ENCODE measurements around the gene GRAMD2B.
"Not testable (repeated sequence)": the region's sequence is repeated elsewhere in the genome, so short reads cannot be mapped to it uniquely, and the experiment has no call there.

The GRAMD2B gene

DNA sequence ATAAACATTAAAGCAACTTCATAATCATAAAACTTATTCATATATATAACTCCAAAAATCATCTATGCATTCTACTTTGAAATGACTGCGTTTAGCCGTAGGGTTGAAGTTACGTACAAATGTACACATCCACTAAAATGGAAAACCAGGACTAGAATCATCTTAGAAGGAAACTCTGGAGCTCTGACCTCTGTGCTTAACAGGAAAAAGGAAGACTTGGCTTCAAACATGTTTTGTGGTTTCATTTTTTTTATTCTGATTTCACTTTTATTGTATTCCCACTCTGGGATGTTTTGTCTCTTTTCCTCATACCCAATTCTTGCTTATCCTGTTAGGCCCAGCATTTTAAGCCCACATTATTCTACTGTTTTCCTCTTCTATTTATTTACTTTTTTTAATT lies 44.9 kb downstream of the GRAMD2B start:
- Mint-ChIP-seq H3K27ac (no peak overlapping the region), H3K4me3 (no peak overlapping the region), H3K27me3 (no peaks in the 10 kb centered on the region), H3K4me1 (peaks cover 1 to 6% of the 10 kb centered on the region in 2 donors), H3K9me3 (no peaks in the 10 kb centered on the region), H3K36me3 (peaks cover 0 to 2% of the 10 kb centered on the region in 2 donors)
- DNase-seq (no peak), ATAC-seq (replicated peaks) (no peak)

DNA sequence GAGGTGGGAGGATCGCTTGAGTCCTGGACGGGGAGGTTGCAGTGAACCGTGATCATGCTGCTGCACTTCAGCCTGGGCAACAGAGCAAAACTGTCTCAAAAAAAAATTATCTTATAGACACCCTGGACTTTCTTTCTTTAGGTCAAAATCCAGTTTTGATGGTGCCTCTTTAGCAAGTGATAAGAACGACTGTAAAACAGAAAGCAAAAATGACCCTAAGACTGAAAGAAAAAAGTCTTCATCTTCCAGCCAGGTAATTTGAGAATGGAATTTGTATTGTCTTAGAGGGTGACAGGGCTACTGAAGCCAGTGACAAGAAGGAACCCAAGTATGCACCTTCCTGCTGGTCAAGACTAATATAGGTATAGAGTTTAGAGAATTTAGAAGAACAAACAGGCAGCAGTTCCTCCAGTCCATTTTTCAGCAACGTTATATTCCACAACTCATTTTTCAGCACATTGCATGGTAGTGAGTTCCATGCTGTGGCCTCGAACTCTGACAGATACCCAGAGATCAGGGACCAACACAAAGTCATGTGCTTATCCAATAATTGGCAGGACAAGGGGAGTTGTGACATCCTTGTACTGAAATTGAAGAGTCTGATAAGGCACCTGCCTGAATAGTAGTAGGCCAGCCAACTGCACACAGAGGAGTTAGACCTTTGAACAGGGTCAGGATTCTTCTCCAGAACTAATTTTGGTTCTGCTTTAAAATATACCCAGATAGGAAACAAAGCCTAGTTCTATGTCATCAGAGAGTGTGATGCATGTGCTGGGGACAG lies 46.5 kb downstream of the GRAMD2B start:
- no peaks in the 10 kb centered on the region for H3K27me3 Mint-ChIP-seq
- H3K4me1 Mint-ChIP-seq: peaks cover 0 to under 1% of the 10 kb centered on the region in 2 donors
- H3K27ac Mint-ChIP-seq: no peak overlapping the region
- H3K4me3 Mint-ChIP-seq: no peak overlapping the region
- H3K9me3 Mint-ChIP-seq: no peaks in the 10 kb centered on the region
- DNase-seq: no peak
- ATAC-seq (replicated peaks): no peak
- no peaks in the 10 kb centered on the region for H3K36me3 Mint-ChIP-seq

DNA sequence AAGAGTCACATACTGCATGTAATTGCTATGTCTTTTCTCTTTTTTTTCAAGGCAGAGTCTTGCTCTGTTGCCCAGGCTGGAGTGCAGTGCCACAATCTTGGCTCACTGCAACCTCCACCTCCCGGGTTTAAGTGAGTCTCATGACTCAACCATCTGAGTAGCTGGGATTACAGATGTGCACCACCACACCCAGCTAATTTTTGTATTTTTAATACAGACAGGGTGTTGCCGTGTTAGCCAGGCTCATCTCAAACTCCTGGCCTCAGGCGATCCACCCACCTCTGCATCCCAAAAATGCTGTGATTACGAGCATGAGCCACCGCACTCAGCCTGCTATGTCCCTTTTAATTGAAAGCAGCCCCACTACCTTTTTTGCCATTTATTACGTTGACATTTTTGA lies 47.3 kb downstream of the GRAMD2B start:
- not testable (repeated sequence) for H3K4me3 Mint-ChIP-seq; H3K4me1 Mint-ChIP-seq; DNase-seq; ATAC-seq (replicated peaks); H3K27me3 Mint-ChIP-seq; H3K9me3 Mint-ChIP-seq; H3K36me3 Mint-ChIP-seq; H3K27ac Mint-ChIP-seq

DNA sequence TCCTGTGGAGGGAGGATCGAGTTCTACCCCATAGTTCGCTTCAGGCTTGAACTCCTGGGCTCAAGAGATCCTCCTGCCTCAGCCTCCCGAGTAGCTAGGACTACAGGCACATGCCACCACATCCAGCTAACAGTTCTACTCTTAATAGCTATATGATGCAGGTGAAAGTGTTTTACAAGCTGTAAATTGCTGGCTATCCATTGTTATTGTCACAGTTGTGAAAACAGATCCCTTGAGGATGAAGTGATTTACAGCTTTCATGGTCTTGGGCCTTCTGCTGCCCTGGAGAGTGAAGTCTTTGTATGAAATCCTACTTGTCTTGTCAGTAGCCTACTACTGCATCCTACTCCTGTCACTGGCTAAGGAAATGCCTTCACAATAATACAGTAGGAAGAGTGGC lies 48.0 kb downstream of the GRAMD2B start:
- Mint-ChIP-seq H3K27me3 (no peaks in the 10 kb centered on the region), H3K9me3 (no peaks in the 10 kb centered on the region), H3K4me1 (no peaks in the 10 kb centered on the region), H3K4me3 (no peak overlapping the region), H3K36me3 (peaks cover 0 to 4% of the 10 kb centered on the region in 2 donors), H3K27ac (no peak overlapping the region)
- no peak for ATAC-seq (replicated peaks)
- no peak for DNase-seq

DNA sequence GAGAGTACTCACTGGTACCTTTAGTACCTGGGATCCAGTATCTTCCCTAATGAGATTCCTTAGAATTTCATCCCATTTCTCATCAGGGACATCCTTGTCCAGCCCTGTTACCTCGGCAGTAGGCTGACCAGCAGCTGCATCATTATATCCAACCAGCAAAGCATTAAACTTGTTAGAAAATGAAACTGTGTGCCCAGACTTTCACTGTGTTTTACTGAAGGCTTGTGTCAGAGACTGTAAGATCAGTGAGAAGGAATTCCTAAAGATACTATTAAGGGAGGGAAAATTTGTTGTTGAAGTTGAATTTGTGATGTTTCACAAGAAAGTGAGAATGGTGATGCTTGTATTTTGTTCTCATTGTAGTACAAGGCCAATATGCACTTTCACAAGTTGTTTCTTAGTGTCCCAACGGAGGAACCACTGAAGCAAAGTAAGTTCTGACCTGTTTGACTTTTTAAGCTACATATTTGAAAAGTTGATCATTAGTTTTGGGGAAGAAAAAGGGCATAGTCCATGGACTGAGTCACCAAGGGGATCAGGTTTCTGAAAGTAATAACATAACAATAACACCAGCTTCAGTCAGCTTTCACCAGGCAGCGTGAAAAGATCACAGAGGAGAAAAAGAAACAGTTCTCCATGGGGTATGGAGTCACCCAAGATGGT lies 48.8 kb downstream of the GRAMD2B start:
- ATAC-seq (replicated peaks) (peak in 1 of 2 donors; percentile 29), DNase-seq (no peak)
- Mint-ChIP-seq H3K27ac (no peak overlapping the region), H3K36me3 (peaks cover 0 to 4% of the 10 kb centered on the region in 2 donors), H3K9me3 (no peaks in the 10 kb centered on the region), H3K27me3 (no peaks in the 10 kb centered on the region), H3K4me3 (no peak overlapping the region), H3K4me1 (no peaks in the 10 kb centered on the region)

DNA sequence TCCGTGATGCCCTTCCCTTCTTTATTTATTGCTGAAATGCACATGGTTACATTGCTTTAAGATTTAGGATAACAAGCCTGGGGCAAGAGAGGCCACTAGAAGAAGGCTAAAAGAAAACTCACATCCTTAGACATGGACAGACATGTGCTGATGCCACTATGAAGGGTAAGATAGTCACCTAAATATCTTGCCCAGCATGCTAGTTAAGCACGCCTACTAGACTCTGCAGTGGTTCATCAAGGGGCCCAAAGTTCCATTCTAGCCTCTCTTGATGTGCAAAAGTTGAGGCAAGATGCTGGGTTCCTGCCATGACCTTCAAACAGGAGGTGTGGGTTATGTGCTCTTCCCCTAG lies 49.3 kb downstream of the GRAMD2B start:
- Mint-ChIP-seq H3K27ac (no peak overlapping the region), H3K36me3 (peaks cover 0 to 4% of the 10 kb centered on the region in 2 donors), H3K27me3 (no peaks in the 10 kb centered on the region), H3K9me3 (no peaks in the 10 kb centered on the region), H3K4me3 (no peak overlapping the region), H3K4me1 (no peaks in the 10 kb centered on the region)
- no peak for DNase-seq
- ATAC-seq (replicated peaks): no peak

DNA sequence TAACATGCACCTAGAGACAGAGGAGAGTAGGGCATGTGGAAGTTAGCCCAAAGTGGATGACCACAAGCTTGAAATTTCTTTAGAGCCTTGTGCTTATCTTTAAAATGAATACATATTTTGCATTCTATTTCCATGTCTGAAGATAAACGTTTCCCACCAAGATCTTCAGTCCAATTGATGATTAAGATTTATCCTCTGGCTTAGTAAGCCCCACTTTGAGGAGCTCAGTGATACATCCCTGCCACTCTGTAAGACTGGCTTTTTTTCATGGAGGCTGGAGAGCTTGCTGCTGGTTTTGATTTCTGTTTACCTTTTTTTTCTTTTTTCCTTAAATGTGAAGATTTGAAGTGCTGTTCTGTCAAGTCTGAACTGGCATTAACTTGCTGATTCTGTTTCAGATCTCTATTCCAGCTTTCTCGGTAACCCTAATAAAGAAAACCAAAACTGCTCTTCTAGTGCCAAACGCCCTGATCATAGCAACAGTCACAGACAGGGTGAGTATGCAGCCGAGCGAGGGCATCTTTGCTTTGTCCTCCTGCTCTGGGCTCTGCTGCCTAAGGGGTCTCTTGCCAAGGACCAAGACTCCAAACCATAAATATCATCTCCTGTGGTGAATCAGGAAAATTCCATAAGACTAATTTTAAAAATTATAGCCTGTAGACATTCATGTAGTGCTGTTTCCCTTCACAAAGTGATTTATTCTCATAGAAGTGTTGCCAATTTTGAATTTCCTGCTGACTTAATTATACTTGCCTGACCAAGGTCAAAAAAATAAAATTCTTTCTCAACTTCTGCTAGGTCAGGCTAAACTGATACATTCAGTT lies 54.3 kb downstream of the GRAMD2B start:
- ATAC-seq (replicated peaks): no peak
- H3K27ac Mint-ChIP-seq: no peak overlapping the region
- no peaks in the 10 kb centered on the region for H3K4me1 Mint-ChIP-seq
- DNase-seq: no peak
- no peak overlapping the region for H3K4me3 Mint-ChIP-seq
- H3K9me3 Mint-ChIP-seq: no peaks in the 10 kb centered on the region
- no peaks in the 10 kb centered on the region for H3K27me3 Mint-ChIP-seq
- peaks cover 0 to 10% of the 10 kb centered on the region in 2 donors for H3K36me3 Mint-ChIP-seq

DNA sequence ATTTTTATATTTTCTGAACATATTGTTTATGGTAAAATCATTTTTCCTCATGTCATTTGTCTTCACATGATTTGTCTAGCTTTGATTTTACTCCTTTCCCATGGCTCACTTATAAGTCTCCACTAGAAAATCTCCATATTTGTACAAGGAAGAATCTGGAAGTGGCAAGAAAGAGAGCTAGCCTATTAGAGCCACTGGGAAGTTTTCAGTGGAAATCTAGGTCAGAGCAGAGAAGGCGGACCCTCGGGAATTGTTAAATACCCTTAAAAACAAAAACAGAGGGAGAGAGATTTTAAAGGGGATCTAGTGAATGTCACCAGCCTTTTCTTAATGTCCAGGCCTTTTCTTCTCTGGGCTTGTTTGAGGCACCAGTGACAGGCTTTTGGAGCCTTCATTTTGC lies 56.6 kb downstream of the GRAMD2B start:
- no peak overlapping the region for H3K4me3 Mint-ChIP-seq
- ATAC-seq (replicated peaks) (no peak), DNase-seq (no peak)
- no peaks in the 10 kb centered on the region for H3K4me1 Mint-ChIP-seq
- no peaks in the 10 kb centered on the region for H3K27me3 Mint-ChIP-seq
- no peaks in the 10 kb centered on the region for H3K9me3 Mint-ChIP-seq
- no peak overlapping the region for H3K27ac Mint-ChIP-seq
- H3K36me3 Mint-ChIP-seq: peaks cover 7 to 16% of the 10 kb centered on the region in 2 donors

DNA sequence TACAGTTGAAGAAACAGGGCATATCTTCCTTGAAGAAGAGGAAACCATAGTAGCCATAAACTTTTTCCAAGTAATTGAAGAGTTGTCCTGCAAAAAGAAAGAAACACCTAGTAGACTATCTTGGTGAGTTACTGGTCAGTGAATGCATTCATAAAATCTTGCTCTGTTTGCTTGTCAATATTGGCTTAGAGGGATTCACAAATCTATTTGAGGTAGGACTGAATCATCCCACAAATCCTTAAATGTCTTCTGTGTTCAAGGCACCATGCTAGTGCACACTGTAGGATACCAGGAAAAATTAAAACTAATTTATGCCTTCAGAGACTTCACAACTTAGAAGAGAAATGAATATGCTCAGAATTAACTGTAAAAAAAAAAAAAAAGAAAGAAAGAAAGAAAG lies 57.6 kb downstream of the GRAMD2B start:
- ATAC-seq (replicated peaks) (no peak), DNase-seq (no peak)
- Mint-ChIP-seq H3K36me3 (peaks cover 7 to 11% of the 10 kb centered on the region in 2 donors), H3K9me3 (no peaks in the 10 kb centered on the region), H3K27ac (no peak overlapping the region), H3K27me3 (no peaks in the 10 kb centered on the region), H3K4me3 (no peak overlapping the region), H3K4me1 (no peaks in the 10 kb centered on the region)

DNA sequence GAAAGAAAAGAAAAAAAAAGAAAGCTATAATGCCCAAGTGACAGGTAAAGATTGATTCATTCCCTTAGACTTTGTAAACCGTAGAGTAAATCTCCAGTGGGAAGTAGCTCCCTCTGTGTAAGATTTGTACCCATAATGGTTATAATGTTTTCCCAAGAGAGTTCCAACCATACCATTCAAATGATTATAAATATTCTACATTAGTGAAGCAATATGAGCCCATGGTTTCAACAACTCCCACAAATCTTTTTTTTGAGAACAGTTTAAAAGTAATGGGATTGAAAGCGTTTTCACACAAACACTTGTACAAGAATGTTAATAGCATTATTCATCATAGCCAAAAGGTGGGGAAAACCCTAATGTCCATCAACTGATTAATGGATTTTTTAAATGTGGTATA lies 58.0 kb downstream of the GRAMD2B start:
- Mint-ChIP-seq H3K9me3 (no peaks in the 10 kb centered on the region), H3K4me3 (no peak overlapping the region), H3K4me1 (no peaks in the 10 kb centered on the region), H3K27ac (no peak overlapping the region), H3K27me3 (no peaks in the 10 kb centered on the region), H3K36me3 (peaks cover 7 to 14% of the 10 kb centered on the region in 2 donors)
- DNase-seq (no peak), ATAC-seq (replicated peaks) (no peak)

DNA sequence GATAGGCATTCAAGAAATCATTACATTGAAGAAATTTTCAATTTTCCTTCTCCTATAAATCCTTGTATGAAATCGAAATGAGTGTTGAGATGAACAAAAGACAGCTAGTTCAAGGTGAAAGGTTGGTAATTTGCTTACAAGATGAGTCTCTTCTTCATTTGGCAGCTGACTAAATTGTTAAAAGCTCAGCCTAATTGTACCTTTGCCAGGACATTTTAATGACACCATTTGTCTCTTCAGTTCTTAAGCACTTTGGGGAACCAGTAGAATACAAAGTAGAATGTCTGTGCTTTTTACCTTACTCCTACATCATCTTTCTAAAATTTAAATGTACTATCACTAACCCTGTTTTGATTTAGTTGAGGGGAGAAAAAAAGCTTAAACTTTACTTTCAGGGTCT lies 59.4 kb downstream of the GRAMD2B start:
- no peak for DNase-seq
- no peak overlapping the region for H3K27ac Mint-ChIP-seq
- no peaks in the 10 kb centered on the region for H3K9me3 Mint-ChIP-seq
- H3K36me3 Mint-ChIP-seq: peaks cover 7 to 16% of the 10 kb centered on the region in 2 donors
- no peak for ATAC-seq (replicated peaks)
- no peaks in the 10 kb centered on the region for H3K4me1 Mint-ChIP-seq
- no peaks in the 10 kb centered on the region for H3K27me3 Mint-ChIP-seq
- no peak overlapping the region for H3K4me3 Mint-ChIP-seq

DNA sequence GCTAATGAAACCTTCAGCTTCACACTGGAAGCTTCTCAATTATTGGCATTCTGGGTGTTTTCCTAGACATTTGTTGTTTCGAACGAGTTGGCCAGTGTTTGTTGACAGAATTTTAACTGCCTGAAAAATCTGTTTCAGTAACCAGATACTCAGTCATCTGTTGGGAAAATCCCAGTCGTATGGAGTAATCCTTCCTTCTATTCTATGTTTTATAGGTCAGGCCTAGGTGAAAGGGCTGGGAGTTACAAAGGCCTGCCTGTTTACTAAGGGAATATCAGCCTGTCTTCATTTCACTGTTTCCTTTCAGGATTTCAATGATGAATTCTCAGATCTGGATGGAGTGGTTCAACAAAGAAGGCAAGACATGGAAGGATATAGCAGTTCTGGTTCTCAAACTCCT lies 59.9 kb downstream of the GRAMD2B start:
- ATAC-seq (replicated peaks) (no peak), DNase-seq (no peak)
- Mint-ChIP-seq H3K4me1 (no peaks in the 10 kb centered on the region), H3K27ac (no peak overlapping the region), H3K9me3 (no peaks in the 10 kb centered on the region), H3K36me3 (peaks cover 7 to 16% of the 10 kb centered on the region in 2 donors), H3K4me3 (no peak overlapping the region), H3K27me3 (no peaks in the 10 kb centered on the region)

DNA sequence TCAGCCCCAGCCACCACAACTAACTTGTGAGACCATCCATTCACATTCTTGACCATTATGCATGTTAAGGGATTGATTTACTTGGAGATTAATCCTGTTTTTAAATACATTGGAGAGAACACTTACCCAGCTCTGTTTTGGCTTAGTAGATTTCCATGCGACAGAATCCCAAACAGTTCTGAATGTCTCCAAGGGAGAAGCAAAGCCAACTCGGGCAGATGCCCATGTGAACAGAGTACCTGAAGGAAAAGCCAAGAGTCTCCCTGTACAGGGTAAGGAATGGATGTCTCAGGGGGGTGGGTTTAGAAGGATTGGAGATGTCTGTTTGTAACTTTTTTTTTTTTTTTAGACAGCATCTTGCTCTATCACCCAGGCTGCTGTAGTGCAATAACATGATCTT lies 61.0 kb downstream of the GRAMD2B start:
- no peak for ATAC-seq (replicated peaks)
- Mint-ChIP-seq H3K27ac (no peak overlapping the region), H3K36me3 (peaks cover 9 to 16% of the 10 kb centered on the region in 2 donors), H3K4me1 (no peaks in the 10 kb centered on the region), H3K27me3 (no peaks in the 10 kb centered on the region), H3K9me3 (no peaks in the 10 kb centered on the region), H3K4me3 (no peak overlapping the region)
- DNase-seq: no peak

DNA sequence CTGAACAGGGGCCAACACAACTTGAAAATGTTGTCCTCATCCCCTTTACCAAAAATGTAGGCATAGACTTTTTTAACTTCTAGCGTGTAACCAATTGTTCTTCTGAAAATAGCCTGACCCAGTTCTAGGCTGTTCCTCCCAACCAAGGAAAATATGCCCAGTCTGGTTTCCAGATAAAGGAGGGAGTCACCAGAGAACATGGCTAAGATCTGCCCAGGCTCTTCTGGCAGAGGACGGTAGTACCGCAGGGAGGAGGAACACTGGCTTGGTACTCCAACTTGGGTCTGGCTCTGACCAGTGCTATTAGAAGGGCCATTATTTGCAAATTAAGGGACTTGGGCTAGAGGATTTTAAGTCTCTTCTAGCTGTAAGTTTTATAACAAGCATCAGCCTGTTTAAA lies 63.1 kb downstream of the GRAMD2B start:
- Mint-ChIP-seq H3K4me3 (no peak overlapping the region), H3K36me3 (peaks cover 9 to 10% of the 10 kb centered on the region in 2 donors), H3K9me3 (no peaks in the 10 kb centered on the region), H3K27me3 (no peaks in the 10 kb centered on the region), H3K27ac (no peak overlapping the region), H3K4me1 (no peaks in the 10 kb centered on the region)
- DNase-seq (no peak), ATAC-seq (replicated peaks) (no peak)

DNA sequence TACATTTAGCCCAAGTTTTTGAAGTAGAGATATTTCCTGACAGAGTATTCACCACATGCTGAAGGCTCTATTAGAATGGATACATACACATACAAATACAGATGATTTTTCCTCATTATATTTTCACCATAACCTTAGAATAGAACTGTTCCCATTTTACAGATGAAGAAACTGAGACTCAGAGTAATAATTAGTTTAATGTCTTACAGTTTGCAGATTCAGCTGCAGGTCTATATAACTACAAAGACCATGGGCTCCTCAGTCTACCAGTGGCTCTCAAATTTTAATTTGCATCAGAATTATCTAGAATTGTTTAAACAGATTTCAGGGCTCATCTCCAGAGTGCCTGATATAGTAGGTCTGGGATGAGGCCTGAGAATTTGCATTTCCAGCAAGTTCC lies 64.4 kb downstream of the GRAMD2B start:
- Mint-ChIP-seq H3K36me3 (peaks cover 9 to 10% of the 10 kb centered on the region in 2 donors), H3K27ac (no peak overlapping the region), H3K27me3 (no peaks in the 10 kb centered on the region), H3K4me3 (no peak overlapping the region), H3K9me3 (no peaks in the 10 kb centered on the region), H3K4me1 (no peaks in the 10 kb centered on the region)
- ATAC-seq (replicated peaks): no peak
- no peak for DNase-seq
